RWPE1 (cell line): Measurements from ENCODE around the gene LRRC23.

Experiments used
- CTCF ChIA-PET: fragments of 350-600 bp; sonication (Branson Sonifier 250); formaldehyde crosslinking; extraction: SDS; loops from one replicate; lab custom pipeline; 2021; lab: Yijun Ruan, JAX
- POLR2A ChIA-PET: fragments of 400-600 bp; formaldehyde crosslinking; extraction: SDS; loops from one replicate; lab custom pipeline; 2020; ENCODE audit warnings: antibody characterized with exemption; ENCODE audit not compliant: low non-redundant PET; lab: Yijun Ruan, JAX
- DNase-seq: peaks from one replicate; pipeline ENCODE4 v3.0.0; 2012; ENCODE audit warnings: low spot score
- H3K27ac ChIP-seq: fragments of 450-650 bp; 2 replicates; pipeline ENCODE4 v1.5.1; 2017
- TF ChIP-seq, protein P1 (sequence below): fragments of 450-650 bp; conservative IDR thresholded peaks from 2 replicates; pipeline ENCODE4 v1.5.1; 2017; ENCODE audit warnings: low read depth, mild to moderate bottlenecking

Gene LRRC23

DNA sequence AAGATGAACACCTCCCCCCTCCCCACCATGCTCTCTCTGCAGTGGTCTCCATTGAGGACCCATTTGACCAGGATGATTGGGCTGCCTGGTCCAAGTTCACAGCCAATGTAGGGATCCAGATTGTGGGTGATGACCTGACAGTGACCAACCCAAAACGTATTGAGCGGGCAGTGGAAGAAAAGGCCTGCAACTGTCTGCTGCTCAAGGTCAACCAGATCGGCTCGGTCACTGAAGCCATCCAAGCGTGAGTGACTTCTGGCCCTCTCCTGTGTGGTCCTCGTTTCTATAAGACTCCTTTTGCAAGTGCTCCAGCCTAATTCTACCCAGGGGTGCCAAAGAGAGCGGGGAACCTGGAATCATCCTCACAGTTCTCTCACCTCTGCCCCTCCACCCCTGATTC, 16.9 kb downstream of the LRRC23 start:
- TF ChIP-seq, protein P1, sequence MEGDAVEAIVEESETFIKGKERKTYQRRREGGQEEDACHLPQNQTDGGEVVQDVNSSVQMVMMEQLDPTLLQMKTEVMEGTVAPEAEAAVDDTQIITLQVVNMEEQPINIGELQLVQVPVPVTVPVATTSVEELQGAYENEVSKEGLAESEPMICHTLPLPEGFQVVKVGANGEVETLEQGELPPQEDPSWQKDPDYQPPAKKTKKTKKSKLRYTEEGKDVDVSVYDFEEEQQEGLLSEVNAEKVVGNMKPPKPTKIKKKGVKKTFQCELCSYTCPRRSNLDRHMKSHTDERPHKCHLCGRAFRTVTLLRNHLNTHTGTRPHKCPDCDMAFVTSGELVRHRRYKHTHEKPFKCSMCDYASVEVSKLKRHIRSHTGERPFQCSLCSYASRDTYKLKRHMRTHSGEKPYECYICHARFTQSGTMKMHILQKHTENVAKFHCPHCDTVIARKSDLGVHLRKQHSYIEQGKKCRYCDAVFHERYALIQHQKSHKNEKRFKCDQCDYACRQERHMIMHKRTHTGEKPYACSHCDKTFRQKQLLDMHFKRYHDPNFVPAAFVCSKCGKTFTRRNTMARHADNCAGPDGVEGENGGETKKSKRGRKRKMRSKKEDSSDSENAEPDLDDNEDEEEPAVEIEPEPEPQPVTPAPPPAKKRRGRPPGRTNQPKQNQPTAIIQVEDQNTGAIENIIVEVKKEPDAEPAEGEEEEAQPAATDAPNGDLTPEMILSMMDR: no peak
- H3K27ac ChIP-seq: no peak overlapping the region
- ChIA-PET POLR2A (no interaction called here), CTCF (interaction anchor here (0.7 to 1.1 kb wide), 3 partner anchors 23 to 51 kb away, joined by 3 to 8 read pairs (median 3); no protein-coding TSS in a partner anchor)
- no peak for DNase-seq

DNA sequence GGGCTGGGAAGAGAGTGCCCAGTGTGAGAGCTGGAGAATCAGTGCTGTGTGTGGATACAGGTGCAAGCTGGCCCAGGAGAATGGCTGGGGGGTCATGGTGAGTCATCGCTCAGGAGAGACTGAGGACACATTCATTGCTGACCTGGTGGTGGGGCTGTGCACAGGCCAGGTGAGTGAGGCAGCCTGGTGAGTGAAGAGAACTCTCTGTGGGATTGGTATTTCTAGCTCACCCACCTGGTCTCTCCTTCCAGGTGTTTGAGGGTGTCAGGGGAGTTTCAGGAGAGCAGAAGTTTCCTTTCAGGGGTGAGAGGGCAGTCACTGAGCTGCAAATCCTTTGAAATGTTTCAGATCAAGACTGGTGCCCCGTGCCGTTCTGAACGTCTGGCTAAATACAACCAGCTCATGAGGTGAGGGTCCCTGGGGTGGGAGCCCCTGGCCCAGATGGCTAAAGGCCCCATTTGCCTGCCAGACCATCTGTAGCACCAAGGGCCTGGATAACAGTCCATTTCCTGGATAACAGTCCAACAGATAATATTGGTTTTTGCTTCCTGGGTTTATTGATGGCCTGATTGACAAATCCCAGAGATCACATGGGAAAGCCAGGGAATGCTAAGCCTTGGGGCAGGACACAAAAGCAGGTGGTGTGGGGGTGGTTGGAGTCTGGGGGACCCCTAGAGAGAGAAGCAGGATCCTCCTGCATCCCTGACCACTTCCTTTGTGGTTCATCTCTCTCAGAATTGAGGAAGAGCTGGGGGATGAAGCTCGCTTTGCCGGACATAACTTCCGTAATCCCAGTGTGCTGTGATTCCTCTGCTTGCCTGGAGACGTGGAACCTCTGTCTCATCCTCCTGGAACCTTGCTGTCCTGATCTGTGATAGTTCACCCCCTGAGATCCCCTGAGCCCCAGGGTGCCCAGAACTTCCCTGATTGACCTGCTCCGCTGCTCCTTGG, 17.6 kb downstream of the LRRC23 start:
- POLR2A ChIA-PET: interaction anchor here (0.5 kb wide), 1 partner anchor 233 kb away, joined by 3 read pairs; no protein-coding TSS in a partner anchor
- CTCF ChIA-PET: interaction anchor here (0.7 to 1.1 kb wide), 4 partner anchors 22 to 233 kb away, joined by 3 to 8 read pairs (median 3); partner anchors contain the start of gene ZNF384
- TF ChIP-seq, protein P1: no peak
- DNase-seq: no peak
- no peak overlapping the region for H3K27ac ChIP-seq

DNA sequence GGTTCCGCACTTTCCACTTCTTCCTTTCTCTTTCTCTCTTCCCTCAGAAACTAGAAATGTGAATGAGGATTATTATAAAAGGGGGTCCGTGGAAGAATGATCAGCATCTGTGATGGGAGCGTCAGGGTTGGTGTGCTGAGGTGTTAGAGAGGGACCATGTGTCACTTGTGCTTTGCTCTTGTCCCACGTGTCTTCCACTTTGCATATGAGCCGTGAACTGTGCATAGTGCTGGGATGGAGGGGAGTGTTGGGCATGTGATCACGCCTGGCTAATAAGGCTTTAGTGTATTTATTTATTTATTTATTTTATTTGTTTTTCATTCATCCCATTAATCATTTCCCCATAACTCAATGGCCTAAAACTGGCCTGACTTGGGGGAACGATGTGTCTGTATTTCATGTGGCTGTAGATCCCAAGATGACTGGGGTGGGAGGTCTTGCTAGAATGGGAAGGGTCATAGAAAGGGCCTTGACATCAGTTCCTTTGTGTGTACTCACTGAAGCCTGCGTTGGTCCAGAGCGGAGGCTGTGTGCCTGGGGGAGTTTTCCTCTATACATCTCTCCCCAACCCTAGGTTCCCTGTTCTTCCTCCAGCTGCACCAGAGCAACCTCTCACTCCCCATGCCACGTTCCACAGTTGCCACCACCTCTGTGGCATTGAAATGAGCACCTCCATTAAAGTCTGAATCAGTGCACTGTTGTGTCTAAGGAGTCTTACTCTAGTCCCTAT, 18.5 kb downstream of the LRRC23 start:
- H3K27ac ChIP-seq: no peak overlapping the region
- TF ChIP-seq, protein P1: no peak
- DNase-seq: no peak
- POLR2A ChIA-PET: interaction anchor here (0.5 kb wide), 1 partner anchor 234 kb away, joined by 3 read pairs; no protein-coding TSS in a partner anchor
- CTCF ChIA-PET: interaction anchor here (0.7 to 2.8 kb wide), 5 partner anchors 15 to 234 kb away, joined by 3 to 11 read pairs (median 3); partner anchors contain the start of gene ZNF384

DNA sequence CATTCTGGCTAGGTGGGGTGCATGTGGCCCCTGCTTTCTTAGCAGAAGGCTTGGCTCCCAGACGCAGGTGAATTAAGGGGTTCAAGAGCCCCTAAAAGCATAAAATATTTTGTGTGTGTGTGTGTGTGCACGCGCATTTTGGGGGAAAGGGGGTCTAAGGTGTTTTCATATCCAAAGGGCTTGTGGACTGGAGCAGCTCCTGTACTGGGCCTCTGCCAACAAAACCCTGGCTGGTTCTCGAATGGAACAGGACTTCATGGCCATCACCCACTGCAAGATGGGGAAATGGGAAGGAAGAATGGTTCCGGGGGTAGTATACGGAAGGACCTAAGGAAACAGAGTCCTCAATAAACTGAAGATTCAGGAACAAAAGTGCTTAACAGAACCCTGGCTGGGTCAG, 19.2 kb downstream of the LRRC23 start:
- ChIA-PET CTCF (interaction anchor here (0.6 to 2.8 kb wide), 8 partner anchors 14 to 166 kb away, joined by 3 to 11 read pairs (median 3); no protein-coding TSS in a partner anchor), POLR2A (no interaction called here)
- peak overlapping the region; percentile 98; the same call in 1 of the 2 replicates for H3K27ac ChIP-seq
- TF ChIP-seq, protein P1: no peak
- no peak for DNase-seq

DNA sequence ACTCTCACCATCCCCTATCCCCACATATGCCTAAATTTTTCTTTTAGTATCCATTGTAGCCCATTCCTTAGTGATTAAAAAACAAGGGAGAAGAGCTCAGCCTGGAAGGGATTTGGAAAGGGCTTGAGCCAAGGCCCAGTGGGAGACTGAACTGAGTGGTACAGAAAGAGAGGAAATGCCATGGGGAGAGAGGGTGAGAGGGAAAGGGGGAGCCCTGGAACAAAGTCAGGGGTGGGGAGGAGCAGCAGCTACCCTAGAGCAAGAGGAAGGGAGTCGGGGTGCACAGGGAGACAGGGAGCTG, 20.6 kb downstream of the LRRC23 start:
- CTCF ChIA-PET: interaction anchor here (0.6 to 3.0 kb wide), 8 partner anchors 11 to 187 kb away, joined by 3 to 15 read pairs (median 4); partner anchors contain the start of gene ENO2
- DNase-seq: no peak
- TF ChIP-seq, protein P1: no peak
- POLR2A ChIA-PET: interaction anchor here (0.9 to 1.5 kb wide), 5 partner anchors 13 to 52 kb away, joined by 3 read pairs; partner anchors contain the start of gene SPSB2
- peak overlapping the region; percentile 98 for H3K27ac ChIP-seq
